HCEC 1CT (cell line): ENCODE data around the gene C17orf50.
A peak's percentile ranks its signal among the peaks of the same experiment; 100 is the strongest.

Experiments used
- DNase-seq: peaks from one replicate; pipeline ENCODE4 v3.0.0-alpha.2; 2017

The C17orf50 gene

DNA sequence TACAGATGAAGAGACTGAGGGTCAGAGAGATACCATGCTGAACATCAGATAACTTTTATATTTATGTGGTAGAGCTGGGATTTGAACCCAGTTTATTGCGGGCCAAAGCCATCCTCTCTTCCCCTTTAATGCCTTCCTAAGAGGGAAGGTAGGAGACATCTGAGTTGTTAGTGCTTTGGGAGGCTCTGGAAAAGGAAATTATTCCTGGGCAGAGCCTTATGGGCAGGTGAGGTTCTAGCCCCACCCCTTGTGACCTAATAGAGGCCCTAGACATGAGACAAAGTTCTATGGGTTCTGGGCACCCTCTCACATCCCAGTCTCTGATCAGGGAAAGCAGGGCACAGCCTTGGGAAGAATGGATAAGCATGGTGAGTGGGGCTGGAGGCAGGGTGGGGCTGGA lies at the start of gene C17orf50:
Gene C17orf50, plus strand, starts transcription at position 301 of the 400 bp plus-strand sequence. Its CDS starts 55 bp downstream, at position 356.
- DNase-seq = no peak

DNA sequence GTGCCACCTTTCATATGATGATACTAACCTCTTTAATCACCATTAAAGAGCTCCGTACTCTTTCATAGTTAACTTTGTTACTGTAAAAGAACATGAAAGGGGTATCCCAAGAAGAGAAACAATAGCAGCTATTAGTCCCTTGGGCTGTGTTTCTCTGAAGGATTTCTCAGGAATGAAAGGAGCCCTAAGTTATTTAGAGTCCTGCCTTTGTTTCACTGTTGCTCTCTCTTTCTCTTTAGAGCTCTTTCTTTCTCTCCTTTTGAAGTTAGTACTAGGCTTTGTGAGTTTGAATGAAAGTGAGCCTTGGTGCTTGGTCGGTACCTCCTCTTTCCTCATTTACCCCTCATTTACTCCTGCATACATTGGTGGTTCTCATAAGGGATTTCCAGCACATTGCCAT lies 49.7 kb upstream of the C17orf50 start:
- DNase-seq = no peak

DNA sequence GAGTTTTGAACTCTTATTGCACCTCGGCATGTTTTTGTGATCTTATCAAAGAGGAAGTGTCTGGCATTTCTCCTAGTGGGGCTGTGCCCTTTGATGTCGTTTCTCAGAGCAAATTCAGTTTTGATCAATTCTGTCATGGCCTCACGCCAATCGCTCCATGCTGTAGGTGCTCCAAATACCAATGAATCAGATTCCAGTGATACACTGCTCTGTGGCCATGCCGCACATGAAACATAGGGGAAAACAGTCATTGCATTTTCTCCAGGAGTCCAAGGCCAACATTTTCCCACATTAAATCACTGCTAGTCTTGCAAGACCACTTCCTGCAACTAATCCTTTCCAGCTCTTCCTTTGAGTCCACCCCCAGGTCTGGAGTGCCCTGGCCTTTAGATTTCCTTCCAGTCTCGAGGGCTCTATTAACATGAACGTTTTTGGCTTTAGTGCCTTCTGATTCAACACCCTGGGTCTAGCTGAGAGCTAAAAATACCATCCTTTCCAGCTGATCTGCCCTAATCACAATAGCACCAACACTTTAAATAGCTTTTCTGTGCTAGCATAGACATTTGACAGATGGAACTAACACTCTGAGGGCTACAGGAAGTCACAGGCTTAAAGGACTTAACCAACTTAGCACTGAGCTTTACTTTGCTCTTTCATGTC lies 47.5 kb upstream of the C17orf50 start:
- DNase-seq = peak; percentile 66

- DNase-seq = no peak
Observed at GRCh38 chr17:35714988-35715387, 45.7 kb upstream of the C17orf50 start.

- DNase-seq = no peak
Observed at GRCh38 chr17:35715416-35715815, 45.3 kb upstream of the C17orf50 start.

- DNase-seq = no peak
Observed at GRCh38 chr17:35716173-35716572, 44.5 kb upstream of the C17orf50 start.

- DNase-seq = peak; percentile 11
Observed at GRCh38 chr17:35716897-35717465, 43.7 kb upstream of the C17orf50 start.

- no peak for DNase-seq
Observed at GRCh38 chr17:35717475-35717874, 43.2 kb upstream of the C17orf50 start.

GRCh38 chr17:35723735-35724134 lies 37.0 kb upstream of the C17orf50 start:
- no peak for DNase-seq

GRCh38 chr17:35725058-35725457 lies 35.6 kb upstream of the C17orf50 start:
- DNase-seq = no peak

- DNase-seq = no peak
Observed at GRCh38 chr17:35725802-35726126, 34.9 kb upstream of the C17orf50 start.

- DNase-seq = peak; percentile 85
Observed at GRCh38 chr17:35726127-35726952, 34.3 kb upstream of the C17orf50 start.

DNA sequence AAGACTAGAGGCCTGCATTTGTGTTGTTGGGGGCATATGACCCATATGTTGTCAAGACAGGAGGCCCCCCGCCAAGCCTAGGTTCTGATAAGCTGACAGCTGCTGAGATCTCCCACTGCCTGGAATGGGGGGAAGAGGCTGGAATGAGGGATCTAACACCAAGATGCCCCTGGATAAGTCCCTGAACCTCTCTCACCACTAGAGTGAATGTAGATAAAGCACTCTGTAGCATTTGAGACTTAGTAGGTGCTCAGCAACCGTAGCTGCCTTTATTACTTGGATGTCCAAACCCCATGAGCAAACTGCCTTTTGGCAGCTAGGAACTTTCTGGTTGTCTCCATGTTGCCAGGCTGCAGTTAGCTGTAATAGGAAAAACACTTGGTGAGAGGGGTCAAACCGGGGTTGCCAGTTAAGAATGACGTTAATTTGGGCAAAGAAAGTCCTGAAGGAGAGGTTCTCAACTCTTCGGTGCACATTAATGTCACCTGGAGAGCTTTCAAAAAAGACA lies 33.7 kb upstream of the C17orf50 start:
- no peak for DNase-seq

- DNase-seq = no peak
Observed at GRCh38 chr17:35727635-35728034, 33.1 kb upstream of the C17orf50 start.

- DNase-seq = no peak
Observed at GRCh38 chr17:35728551-35728950, 32.1 kb upstream of the C17orf50 start.

GRCh38 chr17:35729405-35729833 lies 31.3 kb upstream of the C17orf50 start:
- no peak for DNase-seq

DNA sequence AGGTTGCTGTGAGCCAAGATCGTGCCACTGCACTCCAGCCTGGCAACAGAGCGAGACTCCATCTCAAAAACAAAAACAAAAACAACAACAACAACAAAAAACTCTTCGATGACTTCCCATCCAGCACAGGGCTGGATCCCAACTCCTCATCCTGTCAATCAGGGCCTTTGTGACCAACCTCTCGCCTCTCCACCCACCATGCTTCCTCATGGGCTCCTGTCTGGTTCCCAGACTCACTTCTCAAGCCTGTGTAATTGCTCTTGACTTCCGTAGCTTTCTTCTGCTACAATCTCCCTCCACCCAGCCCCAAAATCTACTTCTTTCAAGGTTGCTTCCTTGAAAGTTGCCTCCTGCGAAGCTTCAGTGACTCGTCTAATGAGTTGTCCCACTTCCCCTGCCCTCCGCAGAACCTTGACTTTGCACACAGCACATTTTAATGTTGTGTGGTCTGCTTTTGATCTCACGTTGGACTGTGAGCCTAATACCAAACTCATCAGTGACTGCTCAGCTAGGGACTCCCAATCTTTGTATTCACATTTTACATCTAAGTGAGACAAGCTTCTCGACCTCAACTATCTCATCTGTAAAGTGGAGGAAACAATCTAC lies 30.2 kb upstream of the C17orf50 start:
- DNase-seq = no peak

DNA sequence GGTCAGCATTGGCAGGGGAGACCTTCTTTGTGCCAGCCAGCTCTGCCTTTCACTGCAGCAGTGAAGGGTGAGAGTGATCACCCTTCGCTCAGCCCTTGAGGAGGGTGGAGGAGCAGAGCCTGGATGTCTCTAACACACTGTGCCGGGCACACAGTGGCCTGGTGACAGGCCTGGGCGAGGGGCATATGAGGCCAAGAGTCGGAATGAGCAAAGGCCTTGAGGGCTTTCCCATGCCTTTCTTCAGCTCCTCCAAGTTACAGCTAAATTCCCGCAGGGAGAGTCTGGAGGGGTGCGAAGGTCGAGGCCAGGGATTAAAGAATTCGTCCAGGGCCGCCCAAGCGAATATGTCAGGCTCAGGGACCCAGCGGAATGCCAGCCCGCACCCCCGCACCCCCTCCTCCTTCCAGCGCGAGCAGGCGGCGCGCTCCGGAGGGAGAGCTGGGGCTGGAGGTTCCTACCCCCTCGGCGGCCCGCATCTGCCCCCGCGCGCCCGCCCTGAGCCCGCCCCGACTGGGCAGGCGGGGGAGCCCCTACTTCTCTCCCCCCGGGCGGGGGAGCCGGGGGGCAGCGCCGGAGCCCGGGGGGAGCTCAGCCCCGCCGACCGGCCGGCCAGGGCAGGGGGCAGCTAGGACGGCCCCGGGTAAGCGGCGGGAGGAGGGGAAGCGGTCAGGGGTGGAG lies 29.3 kb upstream of the C17orf50 start, which contains the start of gene RASL10B:
Gene RASL10B, plus strand, starts transcription at position 401 of the 678 bp plus-strand sequence. CDS start 3,546 bp downstream, outside the sequence.
- peak; percentile 39 for DNase-seq

- no peak for DNase-seq
Observed at GRCh38 chr17:35731917-35732805, 28.5 kb upstream of the C17orf50 start.

GRCh38 chr17:35732806-35733136 lies 27.9 kb upstream of the C17orf50 start:
- DNase-seq = no peak

- no peak for DNase-seq
Observed at GRCh38 chr17:35733366-35733765, 27.3 kb upstream of the C17orf50 start.

- no peak for DNase-seq
Observed at GRCh38 chr17:35734396-35734795, 26.3 kb upstream of the C17orf50 start.
